ENCODE data around the gene NHP2. TPM values are rescaled to one million over a fixed set of nuclear protein-coding genes. Genes with fewer than 3 reads are reported as not detected.

NHP2 gene
- total and polyA plus RNA-seq, 10 of the 15 experiments (the other 5 are each of a cell fraction or from before 2014, with no cell fraction given): 39.2 to 513 (median 198) TPM

DNA sequence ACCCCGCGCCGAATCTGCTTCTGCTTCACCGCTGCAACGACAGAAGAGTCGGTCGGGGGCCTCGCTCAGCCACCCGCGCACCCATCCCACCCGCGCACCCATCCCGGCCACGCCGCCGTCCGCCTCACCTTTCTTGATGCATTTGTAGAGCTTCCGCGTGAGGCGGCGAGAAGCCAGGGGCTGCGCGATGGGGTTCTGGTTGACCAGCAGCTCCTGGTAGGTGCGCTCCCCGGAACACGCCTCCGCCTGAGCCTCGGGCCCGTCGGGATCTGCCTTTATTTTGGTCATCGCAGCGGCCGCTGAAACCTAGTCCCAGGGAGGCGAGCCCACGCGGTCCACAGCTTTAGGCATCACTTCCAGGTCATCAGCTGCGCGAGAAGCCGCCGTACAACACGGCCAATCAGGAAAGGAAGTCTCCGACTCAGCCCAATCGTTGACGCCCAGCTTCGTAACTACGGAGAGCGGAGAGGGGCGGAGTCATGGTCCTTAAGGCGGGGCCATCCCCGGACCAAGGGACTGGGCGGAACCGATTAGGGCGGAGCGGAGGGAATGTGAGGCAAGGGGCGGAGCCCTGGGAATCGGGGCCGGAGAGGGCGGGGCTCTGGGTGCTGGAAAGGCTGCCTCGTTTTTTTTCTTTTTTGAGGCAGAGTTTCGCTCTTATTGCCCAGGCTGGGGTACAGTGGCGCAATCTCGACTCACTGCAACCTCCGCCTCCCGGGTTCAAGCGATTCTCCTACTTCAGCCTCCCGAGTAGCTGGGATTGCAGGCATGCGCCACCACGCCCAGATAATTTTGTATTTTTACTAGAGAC, at the start of gene NHP2 (continued):
- TF ChIP-seq, protein P1, sequence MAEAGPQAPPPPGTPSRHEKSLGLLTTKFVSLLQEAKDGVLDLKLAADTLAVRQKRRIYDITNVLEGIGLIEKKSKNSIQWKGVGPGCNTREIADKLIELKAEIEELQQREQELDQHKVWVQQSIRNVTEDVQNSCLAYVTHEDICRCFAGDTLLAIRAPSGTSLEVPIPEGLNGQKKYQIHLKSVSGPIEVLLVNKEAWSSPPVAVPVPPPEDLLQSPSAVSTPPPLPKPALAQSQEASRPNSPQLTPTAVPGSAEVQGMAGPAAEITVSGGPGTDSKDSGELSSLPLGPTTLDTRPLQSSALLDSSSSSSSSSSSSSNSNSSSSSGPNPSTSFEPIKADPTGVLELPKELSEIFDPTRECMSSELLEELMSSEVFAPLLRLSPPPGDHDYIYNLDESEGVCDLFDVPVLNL (IDR thresholded peaks at IDR 0.05; ENCODE audit: low read depth, low read length): no peak
- TF ChIP-seq, protein P2, sequence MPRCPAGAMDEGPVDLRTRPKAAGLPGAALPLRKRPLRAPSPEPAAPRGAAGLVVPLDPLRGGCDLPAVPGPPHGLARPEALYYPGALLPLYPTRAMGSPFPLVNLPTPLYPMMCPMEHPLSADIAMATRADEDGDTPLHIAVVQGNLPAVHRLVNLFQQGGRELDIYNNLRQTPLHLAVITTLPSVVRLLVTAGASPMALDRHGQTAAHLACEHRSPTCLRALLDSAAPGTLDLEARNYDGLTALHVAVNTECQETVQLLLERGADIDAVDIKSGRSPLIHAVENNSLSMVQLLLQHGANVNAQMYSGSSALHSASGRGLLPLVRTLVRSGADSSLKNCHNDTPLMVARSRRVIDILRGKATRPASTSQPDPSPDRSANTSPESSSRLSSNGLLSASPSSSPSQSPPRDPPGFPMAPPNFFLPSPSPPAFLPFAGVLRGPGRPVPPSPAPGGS (IDR thresholded peaks at IDR 0.05; ENCODE audit: borderline replicate concordance, insufficient read depth, low read depth, low read length, poor library complexity, severe bottlenecking): no peak
- TF ChIP-seq SUPT20H (IDR thresholded peaks at IDR 0.05; ENCODE audit: borderline replicate concordance, control insufficient read depth, low read depth, low read length): no peak
- TF ChIP-seq, protein P3, sequence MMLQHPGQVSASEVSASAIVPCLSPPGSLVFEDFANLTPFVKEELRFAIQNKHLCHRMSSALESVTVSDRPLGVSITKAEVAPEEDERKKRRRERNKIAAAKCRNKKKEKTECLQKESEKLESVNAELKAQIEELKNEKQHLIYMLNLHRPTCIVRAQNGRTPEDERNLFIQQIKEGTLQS (IDR thresholded peaks at IDR 0.05; ENCODE audit: borderline replicate concordance, extremely low read depth, low read depth, low read length): peak; percentile 17; the same call in 1 of the 2 replicates
- TF ChIP-seq STAT3 (IDR thresholded peaks at IDR 0.05; ENCODE audit: low read depth, low read length): no peak
- TF ChIP-seq TARDBP (IDR thresholded peaks at IDR 0.05; ENCODE audit: borderline replicate concordance): no peak
- TF ChIP-seq, protein P4, sequence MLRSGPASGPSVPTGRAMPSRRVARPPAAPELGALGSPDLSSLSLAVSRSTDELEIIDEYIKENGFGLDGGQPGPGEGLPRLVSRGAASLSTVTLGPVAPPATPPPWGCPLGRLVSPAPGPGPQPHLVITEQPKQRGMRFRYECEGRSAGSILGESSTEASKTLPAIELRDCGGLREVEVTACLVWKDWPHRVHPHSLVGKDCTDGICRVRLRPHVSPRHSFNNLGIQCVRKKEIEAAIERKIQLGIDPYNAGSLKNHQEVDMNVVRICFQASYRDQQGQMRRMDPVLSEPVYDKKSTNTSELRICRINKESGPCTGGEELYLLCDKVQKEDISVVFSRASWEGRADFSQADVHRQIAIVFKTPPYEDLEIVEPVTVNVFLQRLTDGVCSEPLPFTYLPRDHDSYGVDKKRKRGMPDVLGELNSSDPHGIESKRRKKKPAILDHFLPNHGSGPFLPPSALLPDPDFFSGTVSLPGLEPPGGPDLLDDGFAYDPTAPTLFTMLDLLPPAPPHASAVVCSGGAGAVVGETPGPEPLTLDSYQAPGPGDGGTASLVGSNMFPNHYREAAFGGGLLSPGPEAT (IDR thresholded peaks at IDR 0.05; ENCODE audit: low read depth): peak; percentile 88
- TF ChIP-seq HDAC2 (IDR thresholded peaks at IDR 0.05): no peak
- TF ChIP-seq, protein P5, sequence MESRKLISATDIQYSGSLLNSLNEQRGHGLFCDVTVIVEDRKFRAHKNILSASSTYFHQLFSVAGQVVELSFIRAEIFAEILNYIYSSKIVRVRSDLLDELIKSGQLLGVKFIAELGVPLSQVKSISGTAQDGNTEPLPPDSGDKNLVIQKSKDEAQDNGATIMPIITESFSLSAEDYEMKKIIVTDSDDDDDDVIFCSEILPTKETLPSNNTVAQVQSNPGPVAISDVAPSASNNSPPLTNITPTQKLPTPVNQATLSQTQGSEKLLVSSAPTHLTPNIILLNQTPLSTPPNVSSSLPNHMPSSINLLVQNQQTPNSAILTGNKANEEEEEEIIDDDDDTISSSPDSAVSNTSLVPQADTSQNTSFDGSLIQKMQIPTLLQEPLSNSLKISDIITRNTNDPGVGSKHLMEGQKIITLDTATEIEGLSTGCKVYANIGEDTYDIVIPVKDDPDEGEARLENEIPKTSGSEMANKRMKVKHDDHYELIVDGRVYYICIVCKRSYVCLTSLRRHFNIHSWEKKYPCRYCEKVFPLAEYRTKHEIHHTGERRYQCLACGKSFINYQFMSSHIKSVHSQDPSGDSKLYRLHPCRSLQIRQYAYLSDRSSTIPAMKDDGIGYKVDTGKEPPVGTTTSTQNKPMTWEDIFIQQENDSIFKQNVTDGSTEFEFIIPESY (IDR thresholded peaks at IDR 0.05): no peak
- peak; percentile 98 for TF ChIP-seq CREM (IDR thresholded peaks at IDR 0.05; ENCODE audit: low read depth)
- TF ChIP-seq BHLHE40 (IDR thresholded peaks at IDR 0.05; ENCODE audit: borderline replicate concordance in 1 of 2, low read depth in 2 of 2, low read length in 1 of 2): no peak; a peak in 1 of 4 replicates
- no peak for TF ChIP-seq NRF1 (conservative IDR thresholded peaks at IDR 0.05; ENCODE audit: low read depth, low read length)
- TF ChIP-seq POLR2AphosphoS2 (IDR thresholded peaks at IDR 0.05; ENCODE audit: low read depth, low read length): no peak
- no peak for TF ChIP-seq STAT1 (conservative IDR thresholded peaks at IDR 0.05)
- TF ChIP-seq CHD1 (IDR thresholded peaks at IDR 0.05; ENCODE audit: low read depth, low read length): no peak
- TF ChIP-seq SMAD5 (IDR thresholded peaks at IDR 0.05; ENCODE audit: low read depth): no peak
- TF ChIP-seq TCF3 (IDR thresholded peaks at IDR 0.05; ENCODE audit: borderline replicate concordance, insufficient read depth, low read depth, low read length): no peak
- TF ChIP-seq EGR1 (IDR thresholded peaks at IDR 0.05; ENCODE audit: borderline replicate concordance in 1 of 2, low read depth in 2 of 2, low read length in 2 of 2): no peak
- TF ChIP-seq, protein P6, sequence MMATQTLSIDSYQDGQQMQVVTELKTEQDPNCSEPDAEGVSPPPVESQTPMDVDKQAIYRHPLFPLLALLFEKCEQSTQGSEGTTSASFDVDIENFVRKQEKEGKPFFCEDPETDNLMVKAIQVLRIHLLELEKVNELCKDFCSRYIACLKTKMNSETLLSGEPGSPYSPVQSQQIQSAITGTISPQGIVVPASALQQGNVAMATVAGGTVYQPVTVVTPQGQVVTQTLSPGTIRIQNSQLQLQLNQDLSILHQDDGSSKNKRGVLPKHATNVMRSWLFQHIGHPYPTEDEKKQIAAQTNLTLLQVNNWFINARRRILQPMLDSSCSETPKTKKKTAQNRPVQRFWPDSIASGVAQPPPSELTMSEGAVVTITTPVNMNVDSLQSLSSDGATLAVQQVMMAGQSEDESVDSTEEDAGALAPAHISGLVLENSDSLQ (IDR thresholded peaks at IDR 0.05): no peak
